Esophagus mucosa (tissue), 1 donor: Measurements from ENCODE around the gene NPTXR. TPM values are rescaled to one million over a fixed set of nuclear protein-coding genes. Genes with fewer than 3 reads are reported as not detected.
A peak's percentile ranks its signal among the peaks of the same experiment; 100 is the strongest.

ENCODE experiments used
- ATAC-seq: fragments of 200-7000 bp; cut with Tn5 transposase; one replicate; pipeline ENCODE4 v1.9.1; 2020
- total RNA-seq: library from RNA; stranded (reverse); gene quantifications from one replicate; pipeline ENCODE4 v1.2.4, GENCODE V29; 2023
- donor health status: DM: yes; HTN: yes; CAD: no.

Gene NPTXR
- total RNA-seq, 1 donor from 2014 or later: 0.44 TPM

DNA sequence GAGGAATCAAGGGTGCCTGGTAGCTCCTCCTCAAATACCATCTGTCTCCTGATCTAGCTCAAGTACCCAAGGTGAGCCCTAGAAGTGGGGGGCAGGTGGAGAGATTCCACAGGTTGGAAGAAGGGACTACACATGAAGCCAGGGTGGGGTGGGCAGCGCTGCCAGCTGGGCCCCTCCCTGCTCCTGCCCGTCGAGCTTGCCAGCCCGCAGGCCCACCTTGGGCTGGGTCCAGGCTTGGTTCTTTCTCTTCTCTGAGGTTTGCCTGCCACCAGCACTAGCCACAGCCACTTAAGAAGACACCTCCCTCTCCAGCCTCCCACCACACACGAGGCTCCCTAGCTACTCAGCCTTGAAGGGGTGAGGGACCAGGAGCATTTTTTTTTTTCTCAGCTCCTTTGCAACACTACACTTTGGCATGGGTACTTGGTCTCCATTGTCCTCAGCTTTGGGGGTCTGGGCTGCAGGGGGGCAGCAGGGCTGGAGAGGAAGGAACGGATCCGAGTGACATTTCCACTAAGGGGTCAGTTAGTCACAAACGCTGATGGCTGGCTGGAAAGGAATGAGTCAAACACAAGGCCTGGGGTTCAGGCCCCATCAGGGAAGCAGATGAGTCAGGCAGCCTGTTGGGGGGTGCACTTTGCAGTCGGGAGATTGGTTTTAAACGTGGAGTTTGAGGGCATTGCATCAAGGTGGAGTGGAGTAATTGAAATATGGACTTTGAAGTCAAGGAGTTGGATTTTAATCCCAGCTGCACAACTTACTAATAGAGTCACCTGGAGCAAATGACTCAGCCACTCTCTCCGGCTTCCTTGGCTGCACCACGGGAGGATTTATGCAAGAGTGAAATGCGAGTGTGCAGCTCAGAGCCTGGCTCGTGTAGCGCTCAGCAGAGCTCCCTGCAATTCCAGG is 7.4 kb upstream of the NPTXR start:
- peak; percentile 78 for ATAC-seq

DNA sequence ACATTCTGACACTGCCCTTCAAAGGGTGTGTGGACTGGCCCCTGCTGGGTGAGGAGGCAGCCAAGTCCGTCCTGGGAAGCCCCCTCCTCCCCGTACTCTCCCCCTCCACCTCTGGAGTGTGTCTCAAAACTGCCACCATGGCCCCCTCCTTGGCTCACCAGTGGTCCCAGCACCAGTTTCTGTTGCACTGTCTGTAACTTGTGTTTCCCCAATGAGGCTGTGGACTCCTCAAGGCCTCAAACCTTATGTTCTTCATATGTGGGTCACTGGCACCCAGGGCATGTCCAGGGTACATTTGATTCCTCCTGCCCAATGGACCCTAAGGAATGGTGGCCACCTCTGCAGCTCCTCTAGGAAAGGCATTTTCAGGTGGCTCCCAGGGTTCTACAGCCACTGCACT is 6.6 kb upstream of the NPTXR start:
- ATAC-seq: no peak

DNA sequence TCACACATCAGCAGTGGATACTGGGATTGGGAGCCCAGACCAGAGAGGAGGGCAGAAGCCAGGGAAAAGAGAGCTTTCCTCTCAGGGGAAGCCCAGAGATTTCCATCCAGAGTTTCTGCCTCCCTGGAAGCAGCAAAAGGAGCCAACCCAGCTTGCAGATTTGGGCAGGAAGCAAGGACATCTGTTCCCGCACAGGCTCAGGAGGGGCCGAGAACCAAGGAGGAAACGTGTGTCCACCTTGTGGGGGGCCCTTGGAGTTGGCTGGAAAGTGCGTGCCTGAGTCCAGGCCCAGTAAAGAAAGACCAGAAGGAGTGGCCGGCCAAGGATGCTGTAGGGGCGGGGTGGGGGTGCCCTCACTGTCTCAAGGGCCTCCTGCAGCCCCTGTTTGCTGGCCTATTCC is 6.0 kb upstream of the NPTXR start:
- no peak for ATAC-seq

DNA sequence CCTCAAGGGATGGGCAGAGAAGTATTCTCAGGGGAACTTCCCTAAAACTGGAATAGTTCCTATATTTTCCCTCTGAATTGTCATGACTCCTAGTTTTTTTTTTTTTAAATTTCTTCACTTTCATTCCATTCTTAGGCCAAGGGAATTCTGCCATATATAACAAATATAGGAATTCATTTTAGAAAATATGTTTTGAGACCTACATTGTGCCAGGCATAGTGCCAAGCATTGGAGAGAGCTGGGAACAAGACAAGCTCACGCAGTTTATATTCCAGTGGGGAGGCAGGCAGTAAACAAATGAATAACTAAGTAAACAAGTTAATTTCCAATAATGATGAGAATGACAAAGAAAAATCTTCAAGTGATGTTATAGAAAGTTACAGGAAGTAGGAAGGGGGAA is 2.6 kb upstream of the NPTXR start:
- ATAC-seq: no peak

DNA sequence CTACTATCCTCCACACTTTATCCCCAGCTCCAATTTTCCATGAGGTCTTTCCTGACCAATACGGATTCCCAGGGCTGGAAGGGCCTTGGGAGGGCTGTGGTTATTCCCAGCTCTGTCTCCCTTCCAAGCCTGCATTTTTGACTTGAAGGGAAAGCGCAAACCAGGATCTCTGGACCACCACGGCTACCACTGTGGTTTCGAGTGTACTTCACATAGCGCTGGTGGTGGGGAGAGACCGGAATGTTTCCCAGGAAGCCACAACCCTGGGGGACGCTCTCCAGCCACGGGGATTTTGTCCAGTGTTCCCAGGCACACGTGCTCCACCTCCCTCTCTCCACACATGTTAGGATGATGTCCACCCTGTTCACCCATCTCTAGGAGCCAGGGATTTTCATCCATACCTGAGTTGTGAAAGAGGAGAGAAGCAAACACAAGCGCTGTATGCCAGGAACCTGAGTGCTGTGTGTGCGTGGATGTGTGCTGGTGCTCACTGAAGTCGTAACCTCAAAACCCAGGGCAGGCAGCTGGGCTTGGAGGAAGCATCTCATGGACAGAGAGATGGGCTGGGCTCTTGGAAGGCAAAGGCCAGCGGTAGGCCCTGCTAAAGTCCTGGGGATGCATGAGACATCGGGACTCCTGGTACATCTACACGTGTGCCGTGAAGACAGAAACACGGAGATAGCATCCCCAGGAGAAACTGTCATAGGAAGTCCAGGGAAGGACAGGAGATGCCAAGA is 1.3 kb upstream of the NPTXR start:
- no peak for ATAC-seq

DNA sequence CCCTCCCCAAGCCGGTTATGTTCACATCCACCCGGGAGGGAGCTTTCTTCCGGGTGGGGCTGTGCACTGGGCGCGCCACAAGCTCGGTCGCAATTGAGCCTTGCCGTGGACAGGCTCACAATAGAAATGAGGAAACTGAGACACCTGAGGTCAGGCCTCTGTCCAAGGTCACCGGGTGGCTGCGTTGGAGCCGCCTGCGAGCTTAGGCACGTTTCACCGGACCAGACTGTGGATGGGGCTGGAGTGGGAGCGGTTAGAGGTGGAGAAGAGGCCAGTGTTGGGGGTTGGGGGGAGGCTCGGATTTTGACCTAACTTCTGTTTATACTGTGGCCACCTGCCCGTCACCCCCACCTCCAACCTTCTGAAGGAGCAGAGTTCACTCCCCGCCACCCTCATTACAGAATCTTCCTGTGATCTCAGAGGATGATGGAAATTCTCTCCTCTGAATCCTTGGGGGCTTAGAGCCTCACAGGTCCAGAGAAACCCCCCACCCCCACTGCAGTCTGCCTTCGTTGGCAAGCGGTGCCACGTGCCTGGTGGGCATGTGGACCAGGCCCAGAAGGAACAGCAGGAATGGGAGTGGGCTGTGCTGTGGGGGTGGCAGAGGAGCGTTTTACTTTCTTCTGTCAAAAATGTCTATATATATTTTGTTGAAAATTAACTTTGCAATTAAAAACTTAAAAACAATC is 631 bp upstream of the NPTXR start:
- ATAC-seq: no peak

DNA sequence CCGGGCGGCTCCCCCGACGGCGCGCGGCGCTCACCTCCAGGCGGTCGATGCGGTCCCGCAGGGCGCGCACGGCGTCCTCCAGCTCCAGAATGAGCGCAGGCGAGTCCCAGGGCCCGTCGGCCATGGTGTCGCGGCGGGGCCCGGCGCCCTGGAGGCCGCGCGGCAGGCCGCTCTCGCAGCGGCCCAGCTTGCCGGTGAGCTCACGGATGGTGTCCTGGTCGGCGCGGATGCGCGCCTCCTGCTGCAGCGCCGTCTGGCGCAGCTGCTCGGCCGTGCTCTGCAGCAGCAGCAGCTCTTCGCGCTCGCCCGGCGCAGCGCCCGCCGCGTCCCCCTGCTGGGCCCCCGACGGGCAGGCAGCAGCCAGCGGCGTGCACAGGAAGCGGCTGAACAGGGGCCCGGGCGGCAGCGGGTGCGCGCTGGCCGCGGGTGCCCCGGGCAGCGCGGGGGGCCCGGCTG is 599 bp downstream of the NPTXR start:
- peak; percentile 60 for ATAC-seq

DNA sequence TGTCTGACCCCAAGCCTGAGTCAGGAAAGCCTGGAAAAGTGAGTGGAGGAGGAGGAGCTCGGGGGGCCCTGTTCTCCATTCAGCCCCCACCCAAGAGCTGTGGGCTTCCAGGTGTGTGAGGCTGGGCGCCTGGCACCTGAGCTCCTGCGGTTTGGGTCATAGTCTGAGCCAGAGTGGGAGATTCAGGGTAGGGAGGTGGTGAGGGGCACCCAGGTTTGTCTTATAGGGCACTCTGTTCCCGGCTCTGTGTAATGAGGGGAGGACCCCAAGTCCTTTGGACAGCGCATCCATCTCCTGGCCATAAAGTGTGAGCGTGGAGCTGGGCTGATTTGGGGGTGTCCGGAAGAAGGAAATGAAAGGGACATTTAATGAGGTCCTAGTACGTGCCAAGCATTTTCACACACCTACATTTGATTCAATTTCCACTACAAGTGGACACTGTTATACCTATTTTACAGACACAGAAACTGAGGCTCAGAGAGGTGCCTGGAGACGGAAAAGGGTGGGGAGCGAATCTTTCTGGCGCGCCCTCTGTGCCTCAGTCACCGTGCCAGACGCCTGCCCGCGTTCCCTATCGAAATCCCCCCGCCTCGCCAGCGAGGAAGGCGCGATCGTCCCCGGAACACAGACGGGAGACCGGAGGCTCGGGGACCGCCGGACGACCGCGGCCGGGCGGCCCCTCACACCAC is 1.2 kb downstream of the NPTXR start:
- ATAC-seq: no peak

DNA sequence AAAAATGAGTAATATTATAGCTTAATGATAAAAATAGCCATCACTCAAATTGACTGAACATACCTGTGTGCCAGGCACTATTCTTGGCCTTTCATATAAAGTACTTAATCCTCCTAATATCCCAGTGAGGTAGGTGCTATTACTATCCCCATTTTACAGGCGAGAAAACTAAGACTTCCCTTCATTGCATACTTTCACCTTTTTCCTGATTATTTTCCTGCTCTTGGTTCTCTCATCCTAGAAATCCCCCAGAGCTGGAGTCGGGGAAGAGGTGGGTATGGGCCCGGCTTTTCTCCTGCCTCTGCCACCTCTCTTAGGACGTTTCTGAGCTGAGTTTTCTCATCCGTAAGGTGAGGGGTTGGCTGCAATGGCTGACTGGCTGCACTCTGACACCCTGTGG is 2.2 kb downstream of the NPTXR start:
- ATAC-seq: no peak

DNA sequence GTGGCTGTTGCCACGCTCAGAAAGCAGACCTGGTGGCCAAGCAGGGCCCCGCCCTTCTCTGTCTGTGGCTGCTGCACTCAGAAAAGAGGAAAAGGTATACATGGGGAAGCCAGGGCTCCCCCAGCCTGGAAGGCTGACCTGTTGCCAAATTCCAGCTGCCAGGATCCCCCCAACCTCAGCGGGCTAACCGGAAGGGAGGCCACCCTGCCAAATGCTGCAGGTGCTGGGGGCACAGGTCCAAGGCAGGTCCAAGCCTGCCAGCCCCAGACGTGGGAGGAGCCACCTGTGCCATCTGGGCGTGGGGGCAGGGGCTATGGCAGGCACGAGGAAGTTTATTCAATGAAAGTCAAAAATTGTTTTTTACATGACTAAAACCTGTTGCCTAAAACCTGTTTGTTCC is 2.6 kb downstream of the NPTXR start:
- no peak for ATAC-seq

DNA sequence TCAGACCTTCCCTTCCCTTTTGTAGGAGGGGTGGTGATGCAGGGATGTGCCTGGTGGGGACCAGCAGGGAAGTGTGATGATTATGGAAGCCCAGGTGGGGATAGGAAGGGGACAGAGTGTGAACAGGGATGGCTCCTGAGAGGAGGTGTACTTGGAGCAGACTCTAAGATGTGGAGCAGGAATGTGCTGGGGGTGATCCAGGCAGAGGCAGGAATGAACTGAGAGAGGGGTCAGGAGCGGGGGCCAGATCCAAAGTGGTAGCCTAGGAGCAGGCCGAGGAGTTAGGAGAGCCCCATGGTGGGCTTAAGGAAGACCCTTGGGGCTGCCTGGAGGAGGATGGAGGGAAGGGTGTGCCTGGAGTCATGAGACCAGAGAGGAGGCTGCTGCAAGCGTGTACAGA is 3.7 kb downstream of the NPTXR start:
- no peak for ATAC-seq

DNA sequence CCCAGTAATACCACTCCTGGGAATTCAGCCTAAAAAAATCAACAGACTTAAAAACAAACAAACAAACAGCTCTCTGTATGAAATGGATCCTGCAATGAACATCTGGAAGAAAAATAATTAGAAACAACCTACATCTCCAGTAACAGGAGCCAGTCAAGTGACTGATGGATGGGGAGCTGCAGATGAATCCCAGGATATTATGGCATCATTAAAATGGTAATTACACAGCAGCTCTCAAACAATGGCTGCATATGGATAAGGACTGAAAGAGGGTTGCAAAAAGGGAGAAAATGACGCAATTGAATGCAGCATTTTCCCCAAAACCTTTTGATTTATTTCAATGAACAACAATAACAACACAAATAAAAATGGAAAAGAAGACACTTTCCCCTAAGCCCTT is 4.1 kb downstream of the NPTXR start:
- ATAC-seq: no peak

DNA sequence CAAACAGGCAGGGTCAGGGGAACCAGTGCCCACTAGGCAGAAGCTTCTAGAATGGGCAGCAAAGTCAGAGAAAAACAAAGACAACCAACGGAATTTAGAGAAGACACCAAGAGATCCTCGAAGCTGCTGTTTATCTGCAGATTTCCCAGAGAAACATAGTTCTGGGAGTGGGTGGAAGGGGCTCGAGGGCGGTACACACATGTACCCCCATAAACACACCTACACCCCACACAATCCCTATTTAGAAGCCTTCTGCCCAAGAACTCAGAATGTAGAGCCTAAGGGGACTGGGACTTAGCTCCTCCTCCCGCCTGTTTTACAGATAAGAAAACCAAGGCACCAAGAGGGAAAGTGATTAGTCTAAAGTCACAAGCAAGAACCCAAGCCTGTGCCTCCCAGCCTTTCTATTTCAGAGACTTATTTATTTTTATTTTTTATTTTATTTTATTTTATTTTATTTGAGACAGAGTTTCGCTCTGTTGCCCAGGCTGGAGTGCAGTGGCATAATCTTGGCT is 6.4 kb downstream of the NPTXR start:
- ATAC-seq: no peak

DNA sequence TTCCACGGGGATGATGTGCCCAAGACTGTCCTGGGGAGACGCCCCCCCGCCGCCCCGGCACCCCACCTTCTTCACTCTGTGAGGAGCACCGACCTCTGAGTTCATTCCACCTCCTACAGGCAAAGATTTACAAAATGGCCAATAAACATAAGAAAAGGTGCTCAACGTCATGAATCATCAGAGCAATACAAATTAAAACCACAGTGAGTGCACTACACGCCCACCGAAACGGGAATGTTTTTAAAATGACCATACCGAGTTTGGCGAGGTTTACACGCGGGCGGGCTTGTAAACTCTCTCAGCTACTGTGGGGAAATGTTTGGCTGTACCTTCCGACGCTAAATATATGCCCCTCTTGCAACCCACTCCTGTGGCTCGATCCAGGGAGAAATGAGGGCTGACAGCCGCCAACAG is 7.9 kb downstream of the NPTXR start:
- no peak for ATAC-seq

DNA sequence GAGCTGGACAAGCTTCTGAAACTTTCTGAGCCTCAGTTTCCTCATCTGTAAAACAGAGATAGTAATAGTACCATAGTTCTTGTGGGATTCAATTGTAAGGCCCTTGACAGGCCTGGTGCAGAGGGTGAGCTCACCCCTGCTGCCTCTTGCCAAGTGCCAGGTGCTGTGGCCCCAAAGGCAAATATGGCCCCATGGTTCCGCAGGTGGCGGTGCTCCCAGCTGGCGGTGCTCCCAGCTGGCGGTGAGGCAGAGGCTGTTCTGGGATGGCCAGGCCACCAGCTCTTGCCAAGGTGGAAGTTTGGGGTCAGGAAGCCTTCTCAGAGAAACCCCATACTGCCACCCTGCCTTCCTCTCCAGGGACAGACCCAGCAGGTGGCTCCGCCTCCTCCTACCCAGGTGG is 8.8 kb downstream of the NPTXR start:
- ATAC-seq: no peak

DNA sequence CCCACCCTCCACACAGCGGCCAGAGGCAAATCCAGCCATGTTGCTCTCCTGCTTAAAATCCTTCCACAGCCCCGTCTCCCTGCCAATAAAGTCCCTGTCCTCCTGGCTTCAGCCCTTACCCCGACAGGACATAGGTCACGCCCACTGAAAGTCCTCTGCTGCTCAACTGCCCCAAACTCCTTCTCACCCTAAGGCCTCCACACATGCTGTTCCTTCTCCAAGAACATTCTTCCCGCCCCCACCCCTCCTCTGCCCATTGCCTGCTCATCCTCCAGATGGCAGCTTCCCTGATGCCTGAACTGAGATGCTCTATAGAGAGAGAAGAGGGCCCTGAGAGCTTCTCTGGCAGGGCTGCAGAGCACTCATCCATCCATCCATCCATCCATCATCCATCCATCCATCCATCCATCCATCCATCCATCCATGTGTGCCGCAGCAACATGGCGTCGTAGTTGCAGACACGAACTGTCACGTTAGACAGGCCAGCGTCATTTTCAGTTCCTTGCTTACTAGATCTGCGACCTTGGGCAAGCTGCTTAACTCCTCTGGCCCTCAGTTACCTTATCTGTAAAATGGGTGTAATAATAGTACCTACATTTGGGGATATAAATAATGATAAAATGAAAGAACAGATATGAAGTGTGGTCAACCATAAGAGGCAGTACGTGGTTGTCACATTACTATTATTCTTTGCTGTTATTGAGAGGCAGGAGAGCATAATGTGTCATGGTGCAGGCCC is 9.4 kb downstream of the NPTXR start:
- ATAC-seq: no peak

DNA sequence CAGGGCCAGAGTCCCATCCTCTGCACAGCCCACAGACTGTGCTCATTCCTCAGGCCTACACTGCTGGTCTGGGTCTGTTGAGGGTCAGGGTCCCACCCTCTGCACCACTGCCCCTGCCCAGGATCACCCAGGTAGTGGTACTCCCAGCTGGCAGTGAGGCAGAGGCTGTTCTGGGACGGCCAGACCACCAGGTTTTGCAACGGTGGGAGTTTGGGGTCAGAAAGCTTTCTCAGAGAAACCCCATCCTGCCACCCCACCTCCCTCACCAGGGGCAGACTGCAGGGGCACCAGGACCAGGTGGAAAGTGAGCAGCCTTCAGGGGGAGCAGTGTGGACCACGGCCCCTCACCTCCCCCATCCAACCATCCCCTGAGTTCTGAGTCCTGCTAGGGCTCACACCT is 10.8 kb downstream of the NPTXR start:
- no peak for ATAC-seq

DNA sequence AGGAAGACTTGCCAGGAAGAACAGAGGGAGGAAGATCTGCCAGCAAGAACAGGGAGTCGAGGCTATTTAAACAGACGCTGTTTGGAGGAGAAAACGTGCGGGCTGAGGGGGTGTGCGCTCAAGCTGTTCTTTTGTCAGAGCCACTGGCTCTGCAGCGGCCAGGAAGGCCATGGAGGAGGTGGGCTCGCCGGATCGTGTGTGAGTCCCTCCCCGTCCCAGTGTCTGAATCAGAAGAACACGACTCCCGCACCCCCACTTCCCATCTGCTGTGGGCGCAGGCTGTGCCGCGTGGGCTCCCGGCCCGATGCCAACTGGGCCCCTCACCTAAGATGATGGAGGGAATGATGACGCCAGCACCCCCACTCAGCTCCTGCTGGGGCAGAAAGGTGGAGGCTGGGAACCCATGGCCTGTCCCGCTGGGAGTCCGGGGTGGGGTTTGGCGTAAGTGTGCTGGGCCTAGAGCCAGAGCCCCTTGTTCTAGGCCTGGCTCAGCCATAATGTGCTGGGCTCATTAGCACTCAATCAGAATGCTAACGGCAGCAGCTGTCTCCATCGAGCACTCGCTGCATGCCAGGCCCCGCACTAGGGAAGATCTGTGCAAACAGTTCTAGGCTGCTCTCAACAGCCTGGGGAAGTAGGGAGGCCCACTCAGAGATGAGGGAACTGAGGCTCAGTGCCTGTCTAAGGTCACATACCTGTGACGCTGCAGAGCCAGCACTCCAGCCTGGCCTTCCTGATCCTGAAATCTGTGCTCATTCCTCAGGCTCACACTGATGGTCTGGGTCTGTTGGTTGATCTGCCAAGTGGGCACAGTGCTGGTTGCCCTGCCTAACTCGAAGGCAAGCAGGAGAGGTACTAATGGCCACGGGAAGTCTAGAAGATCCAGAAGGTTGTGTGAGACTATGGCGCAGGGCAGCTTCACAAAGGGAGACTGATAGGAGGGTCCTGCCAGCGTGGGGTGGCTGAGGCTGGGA is 11.5 kb downstream of the NPTXR start:
- ATAC-seq: no peak

DNA sequence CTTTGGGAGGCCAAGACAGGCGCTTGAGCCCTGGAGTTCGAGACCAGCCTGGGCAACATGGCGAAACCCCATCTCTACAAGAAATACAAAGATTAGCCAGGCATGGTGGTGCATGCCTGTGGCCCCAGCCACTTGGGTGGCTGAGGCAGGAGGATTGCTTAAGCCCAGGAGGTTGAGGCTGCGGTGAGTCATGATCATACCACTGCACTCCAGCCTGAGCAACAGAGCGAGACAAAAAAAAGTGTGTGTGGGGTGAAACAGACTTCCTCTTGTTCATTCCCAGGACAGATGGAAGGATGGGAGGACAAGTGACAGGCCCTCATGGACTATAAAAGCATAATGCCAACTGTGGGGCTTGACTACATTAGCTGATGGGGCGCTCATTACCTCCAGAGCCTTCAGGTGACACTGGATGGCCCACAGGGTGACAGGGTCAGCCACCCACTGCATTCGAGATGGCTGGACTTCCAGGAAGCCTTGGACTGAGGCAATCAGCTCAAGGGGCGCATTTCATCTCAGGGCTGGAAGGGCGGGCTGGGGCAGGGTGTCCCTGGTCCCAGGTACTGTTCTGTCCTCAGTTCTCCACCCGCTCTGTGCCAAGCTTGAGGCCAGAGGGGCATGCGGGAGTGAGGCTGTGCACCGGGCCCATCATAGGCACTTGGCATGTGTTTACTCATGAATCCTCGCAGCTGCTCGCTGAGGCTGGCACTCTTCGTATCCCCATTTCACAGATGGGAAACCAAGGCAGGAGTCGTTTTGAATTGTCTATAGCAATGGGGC is 12.5 kb downstream of the NPTXR start:
- ATAC-seq: no peak

DNA sequence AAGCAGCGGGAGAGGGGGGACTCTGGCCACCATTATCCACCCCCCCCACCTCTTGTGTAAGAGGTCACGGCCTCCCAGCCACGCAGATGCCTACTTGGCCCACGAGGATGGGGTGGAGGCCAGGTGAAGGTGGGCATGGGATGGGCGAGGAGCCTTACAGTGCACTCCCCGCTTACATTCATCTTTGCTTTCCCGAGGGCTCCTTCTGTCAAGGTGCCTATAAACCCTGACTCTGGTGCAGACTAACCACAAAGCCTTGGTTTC is 13.1 kb downstream of the NPTXR start:
- ATAC-seq: no peak
